Ureter (tissue), 1 donor: ENCODE measurements around the gene MBD3. TPM values are rescaled to one million over a fixed set of nuclear protein-coding genes. Genes with fewer than 3 reads are reported as not detected.

Experiments
- DNase-seq: peaks from one replicate; pipeline ENCODE4 v3.0.0-alpha.2; 2020; ENCODE audit warnings: low spot score
- total RNA-seq: library from RNA; stranded (reverse); gene quantifications from one replicate; pipeline ENCODE4 v1.2.4, GENCODE V29; 2023
- donor health status: DM: yes; HTN: yes; CAD: no.

MBD3 gene
- total RNA-seq, 1 donor from 2014 or later = 60.7 TPM

DNA sequence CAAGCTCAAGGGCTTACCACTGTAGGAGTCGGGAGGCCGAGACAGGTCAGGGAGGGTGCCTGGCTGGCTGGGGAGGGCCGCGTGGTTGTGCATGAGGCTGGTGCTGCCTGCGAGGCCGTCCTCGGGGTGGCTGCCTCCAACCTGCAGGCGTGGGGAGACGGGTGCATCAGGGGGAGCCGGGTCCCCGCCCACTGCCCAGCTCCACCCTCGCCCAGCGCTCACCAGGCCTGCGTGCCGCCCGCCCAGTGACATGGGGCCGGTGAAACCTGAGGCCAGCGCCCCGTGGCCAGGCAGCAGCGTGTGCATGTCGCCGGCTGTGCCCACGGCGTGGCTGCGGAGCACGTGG is 26.4 kb upstream of the MBD3 start:
- no peak for DNase-seq

- no peak for DNase-seq
Observed at GRCh38 chr19:1618157-1619093, 25.8 kb upstream of the MBD3 start.

- no peak for DNase-seq
Observed at GRCh38 chr19:1616875-1617274, 24.2 kb upstream of the MBD3 start.

- DNase-seq = no peak
Observed at GRCh38 chr19:1616396-1616795, 23.7 kb upstream of the MBD3 start.

GRCh38 chr19:1615156-1615765 is 22.6 kb upstream of the MBD3 start:
- no peak for DNase-seq

DNA sequence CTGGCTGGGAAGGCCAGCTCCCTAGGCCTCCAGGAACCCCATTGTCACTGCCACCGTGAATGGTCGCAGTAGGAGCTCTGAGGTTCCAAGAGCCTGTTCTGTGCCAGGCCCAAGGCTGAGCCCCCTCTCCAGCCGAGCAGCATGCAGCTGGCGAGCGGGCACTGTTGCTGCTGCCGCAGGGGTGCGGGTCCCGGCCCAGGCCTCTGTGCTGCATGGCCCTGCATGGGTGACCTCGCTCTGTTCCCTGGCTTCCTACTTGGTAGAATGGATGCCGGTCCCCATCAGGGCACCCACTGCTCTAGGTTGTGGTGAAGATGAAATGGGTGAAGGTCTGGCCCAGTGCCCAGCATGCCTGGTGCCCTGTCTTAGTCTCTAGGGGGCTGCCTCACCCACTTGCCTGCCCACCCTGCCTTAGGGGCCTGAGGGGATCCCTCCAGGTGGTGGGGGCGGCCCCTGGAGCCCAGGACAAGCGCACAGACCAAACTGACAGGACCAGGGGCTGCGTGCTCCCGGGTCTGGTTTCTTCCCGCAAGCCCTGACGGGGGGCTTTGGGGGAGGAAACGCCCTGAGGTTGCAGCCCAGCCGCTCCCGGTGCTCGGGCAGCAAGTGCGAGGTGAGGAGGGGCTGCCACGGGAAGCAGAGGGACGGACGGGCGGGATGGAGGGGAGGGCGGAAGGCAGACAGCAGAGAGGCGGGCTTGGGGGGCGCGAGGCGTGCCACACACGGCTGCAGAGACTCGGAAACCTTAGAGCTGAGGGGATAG is 21.3 kb upstream of the MBD3 start:
- no peak for DNase-seq

DNA sequence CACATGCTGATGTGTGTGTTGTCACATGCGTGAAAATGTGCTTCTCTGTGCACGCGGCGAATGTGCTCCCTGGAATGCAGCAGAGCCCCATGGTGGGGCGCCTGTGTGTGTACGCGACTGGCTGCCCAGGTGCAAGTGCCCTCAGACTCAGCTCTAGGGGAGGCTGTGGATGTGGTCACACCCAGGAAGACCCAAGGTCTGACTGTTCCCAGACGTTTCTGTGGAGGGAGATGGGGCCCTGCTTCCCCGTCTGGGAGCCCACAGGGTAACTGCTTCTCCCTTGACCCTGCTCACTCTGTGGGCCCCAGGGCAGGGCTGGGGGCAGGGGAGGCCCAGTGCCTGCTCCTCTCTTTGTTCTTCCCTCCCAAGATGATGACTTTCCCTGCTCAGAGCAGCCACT is 20.5 kb upstream of the MBD3 start:
- DNase-seq = no peak

- no peak for DNase-seq
Observed at GRCh38 chr19:1612114-1613086, 19.7 kb upstream of the MBD3 start.

DNA sequence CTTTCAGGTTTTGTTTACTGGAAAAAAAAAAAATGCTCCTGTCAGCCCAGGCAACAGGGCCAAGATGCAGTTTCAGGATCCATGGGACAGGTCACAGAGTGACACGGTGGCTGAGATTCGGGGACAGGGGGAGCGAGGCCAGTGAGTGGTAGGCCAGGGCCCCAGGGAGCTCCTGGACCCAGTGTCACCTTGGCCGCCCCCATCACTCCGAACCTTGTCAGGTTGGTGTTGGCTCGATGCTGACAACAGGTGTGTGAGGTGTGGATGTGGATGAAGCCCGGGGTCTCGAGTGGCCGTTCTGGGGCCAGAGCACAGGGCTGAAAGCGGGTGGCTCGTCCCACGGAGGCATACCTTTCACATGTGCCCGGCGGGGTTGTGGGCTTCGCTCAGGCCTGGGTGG is 18.7 kb upstream of the MBD3 start:
- DNase-seq = no peak

- no peak for DNase-seq
Observed at GRCh38 chr19:1610579-1610978, 17.9 kb upstream of the MBD3 start.

DNA sequence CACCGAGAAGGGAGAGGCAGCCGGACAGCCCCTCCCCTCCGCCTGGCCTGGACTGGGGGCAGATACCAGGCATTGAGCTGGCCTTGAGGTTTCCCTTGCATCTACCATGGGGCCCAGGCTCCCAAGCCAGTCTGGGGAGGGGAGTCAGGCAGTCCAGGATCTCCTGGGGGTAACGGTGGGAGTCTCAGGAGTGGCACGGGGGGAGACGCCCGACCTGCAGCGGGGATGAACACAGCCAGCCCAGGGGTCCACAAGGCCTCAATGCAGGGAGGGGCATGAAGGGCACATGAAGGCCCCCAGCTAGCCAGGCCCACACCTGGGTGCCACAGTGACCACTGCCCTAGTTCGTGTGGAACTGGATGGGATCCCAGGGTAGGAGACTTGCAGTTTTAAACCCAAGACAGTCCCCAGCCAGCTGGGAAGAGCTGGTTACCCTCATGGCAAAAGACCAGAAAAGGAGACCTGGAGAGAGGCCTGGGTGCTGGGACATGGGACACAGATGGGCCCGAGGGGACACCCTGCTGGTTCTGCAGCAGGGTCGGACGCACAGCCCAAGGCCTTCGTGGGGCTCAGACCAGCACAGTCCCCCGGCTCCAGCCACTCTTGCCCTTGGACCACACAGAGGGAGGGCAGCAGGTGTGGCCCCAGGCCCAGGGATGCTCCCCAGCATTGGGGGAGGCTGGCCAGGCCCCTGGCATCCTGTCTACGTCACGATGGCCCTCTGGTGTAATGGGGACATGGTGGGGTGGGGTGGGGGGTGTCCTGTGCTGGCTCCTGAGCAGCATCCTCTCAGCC is 17.2 kb upstream of the MBD3 start:
- no peak for DNase-seq

DNA sequence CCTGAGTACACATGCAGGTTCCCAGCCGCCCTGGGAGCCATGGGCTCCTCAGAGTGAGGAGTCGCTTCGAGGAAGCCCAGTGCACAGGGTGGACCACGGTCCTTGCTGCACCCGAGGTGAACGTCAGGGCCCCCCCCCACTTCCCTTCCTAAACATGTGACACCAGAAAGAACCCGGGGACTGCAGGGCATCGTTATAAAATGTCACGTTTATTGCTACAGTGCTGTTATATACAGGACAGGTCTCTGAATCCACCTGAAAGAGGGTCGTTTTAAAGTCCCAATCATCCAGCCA is 16.4 kb upstream of the MBD3 start:
- DNase-seq = no peak

GRCh38 chr19:1608359-1609102 is 15.9 kb upstream of the MBD3 start:
- no peak for DNase-seq

GRCh38 chr19:1606138-1606651 is 13.5 kb upstream of the MBD3 start:
- DNase-seq = no peak

- peak; percentile 95 for DNase-seq
Observed at GRCh38 chr19:1605236-1606137, 12.8 kb upstream of the MBD3 start, which contains the start of gene UQCR11. Gene UQCR11, minus strand, starts transcription at chr19:1605462. Its CDS starts 53 bp downstream, at chr19:1605409.

GRCh38 chr19:1602091-1602707 is 9.5 kb upstream of the MBD3 start:
- no peak for DNase-seq

- DNase-seq = no peak
Observed at GRCh38 chr19:1601613-1602064, 9.0 kb upstream of the MBD3 start.

- no peak for DNase-seq
Observed at GRCh38 chr19:1599460-1599846, 6.8 kb upstream of the MBD3 start.
